Gastroesophageal sphincter (tissue), 4 donors: ENCODE data around the gene CACNA1E. TPM values are rescaled to one million over a fixed set of nuclear protein-coding genes. Genes with fewer than 3 reads are reported as not detected.

ENCODE experiments used
- ATAC-seq: fragments of 150-250 bp; one replicate; pipeline ENCODE4 v1.9.1; 2016; ENCODE audit warnings: mild to moderate bottlenecking, moderate library complexity
- H3K27ac ChIP-seq, 4 donors: fragments of 200-600 bp; sonication (generic) in 3 of 4; 1 replicate in 3 of 4; 2 replicates in 1 of 4; pipeline ENCODE4 v1.5.1; 2016 to 2019
- H3K27me3 ChIP-seq: fragments of 200-600 bp; sonication (generic); one replicate; pipeline ENCODE4 v1.5.1; 2019
- H3K36me3 ChIP-seq, 2 donors: fragments of 200-600 bp; sonication (generic); one replicate each; pipeline ENCODE4 v1.5.1; 2019; ENCODE audit warnings: control low read depth in 1 of 2
- H3K4me1 ChIP-seq, 3 donors: fragments of 200-600 bp; sonication (generic); 1 replicate in 2 of 3; 2 replicates in 1 of 3; pipeline ENCODE4 v1.5.1; 2016 to 2019; ENCODE audit warnings: control low read depth in 2 of 3
- H3K4me3 ChIP-seq, 2 donors: fragments of 200-600 bp; sonication (generic); one replicate each; pipeline ENCODE4 v1.5.1; 2019; ENCODE audit warnings: mild to moderate bottlenecking in 1 of 2, moderate library complexity in 1 of 2
- H3K9me3 ChIP-seq, 3 donors: fragments of 200-600 bp; sonication (generic); one replicate each; pipeline ENCODE4 v1.5.1; 2017 to 2019; ENCODE audit warnings: control low read depth in 2 of 3
- CTCF ChIP-seq, 4 experiments: fragments of 200-600 bp in 2 of 4; fragments of 450-650 bp in 2 of 4; sonication (generic) in 1 of 4; IDR thresholded peaks; one replicate each; pipeline ENCODE4 v1.5.1; 2017 to 2019; ENCODE audit warnings: antibody characterized with exemption in 4 of 4, mild to moderate bottlenecking in 2 of 4, moderate library complexity in 2 of 4
- EP300 ChIP-seq: sonication (generic); formaldehyde crosslinking; IDR thresholded peaks from one replicate; pipeline ENCODE4 v1.6.1; 2017; ENCODE audit warnings: antibody characterized with exemption, mild to moderate bottlenecking
- POLR2A ChIP-seq, 2 donors: fragments of 450-650 bp; IDR thresholded peaks; one replicate each; pipeline ENCODE4 v1.6.1; 2017; ENCODE audit warnings: antibody characterized with exemption in 2 of 2, mild to moderate bottlenecking in 2 of 2, moderate library complexity in 1 of 2
- POLR2AphosphoS5 ChIP-seq: sonication (generic); formaldehyde crosslinking; IDR thresholded peaks from one replicate; pipeline ENCODE4 v1.6.1; 2017; ENCODE audit warnings: antibody characterized with exemption
- WGBS, 2 donors: methylation state at CpG; one replicate each; pipeline ENCODE4 v1.1.5; 2018; ENCODE audit warnings: low coverage in 1 of 2; 5-methylcytosine and 5-hydroxymethylcytosine counted together
- total RNA-seq, 4 donors: library from RNA; depleted of rRNA; stranded (reverse); fragments of >200 nt; gene quantifications; one replicate each; pipeline ENCODE4 v1.1.0, GENCODE V29; 2016

The CACNA1E gene
- total RNA-seq, 4 donors from 2014 or later: 0.13 to 0.23 (median 0.16) TPM

- Histone ChIP-seq H3K4me1 (peaks cover 0 to 6% (median 0%) of the 10 kb centered on the region in 3 donors), H3K9me3 (no peaks in the 10 kb centered on the region), H3K36me3 (no peaks in the 10 kb centered on the region), H3K27me3 (no peaks in the 10 kb centered on the region), H3K4me3 (no peak overlapping the region), H3K27ac (no peak overlapping the region)
- WGBS, 2 donors: 40 to 73% methylated on average over 3 to 6 of the region's 6 CpGs
- peak; percentile 83 for ATAC-seq
- no peak for TF ChIP-seq POLR2A (IDR thresholded peaks at IDR 0.05)
- TF ChIP-seq POLR2AphosphoS5: peak; percentile 23
Measured at GRCh38 chr1:181503171-181503810, 20.0 kb downstream of the CACNA1E start.

- 64% methylated on average over 2 of the region's 4 CpGs; no CpG with 5 or more reads in 1 of the 2 donors for WGBS, 2 donors
- H3K36me3 ChIP-seq: no peaks in the 10 kb centered on the region
- no peak overlapping the region for H3K27ac ChIP-seq
- TF ChIP-seq EP300: no peak
- no peak for TF ChIP-seq POLR2AphosphoS5
- peak in 1 of 4 experiments; percentile 19 for TF ChIP-seq CTCF (IDR thresholded peaks at IDR 0.05)
- no peak for TF ChIP-seq POLR2A (IDR thresholded peaks at IDR 0.05)
- H3K27me3 ChIP-seq: no peaks in the 10 kb centered on the region
- H3K4me1 ChIP-seq: peaks cover 0 to 6% (median 0%) of the 10 kb centered on the region in 3 donors
- H3K4me3 ChIP-seq: no peak overlapping the region
- ATAC-seq: no peak
- no peaks in the 10 kb centered on the region for H3K9me3 ChIP-seq
Measured at GRCh38 chr1:181504399-181504842, 21.1 kb downstream of the CACNA1E start.

- WGBS, 2 donors: 83 to 100% methylated on average over 1 to 4 of the region's 5 CpGs
- H3K27me3 ChIP-seq: no peaks in the 10 kb centered on the region
- H3K9me3 ChIP-seq: no peaks in the 10 kb centered on the region
- TF ChIP-seq POLR2AphosphoS5: no peak
- TF ChIP-seq POLR2A (IDR thresholded peaks at IDR 0.05): no peak
- TF ChIP-seq CTCF (IDR thresholded peaks at IDR 0.05): no peak
- no peak for TF ChIP-seq EP300
- H3K27ac ChIP-seq: no peak overlapping the region
- H3K4me1 ChIP-seq: peaks cover 0 to 6% (median 0%) of the 10 kb centered on the region in 3 donors
- no peak for ATAC-seq
- no peaks in the 10 kb centered on the region for H3K36me3 ChIP-seq
- no peak overlapping the region for H3K4me3 ChIP-seq
Measured at GRCh38 chr1:181506563-181507353, 23.4 kb downstream of the CACNA1E start.

- no peak overlapping the region for H3K27ac ChIP-seq
- no peak overlapping the region for H3K4me3 ChIP-seq
- no peaks in the 10 kb centered on the region for H3K36me3 ChIP-seq
- no peaks in the 10 kb centered on the region for H3K27me3 ChIP-seq
- ATAC-seq: no peak
- no peaks in the 10 kb centered on the region for H3K9me3 ChIP-seq
- WGBS, 2 donors: 77 to 78% methylated on average over 3 to 5 of the region's 9 CpGs
- no peak for TF ChIP-seq CTCF (IDR thresholded peaks at IDR 0.05)
- no peak for TF ChIP-seq POLR2A (IDR thresholded peaks at IDR 0.05)
- TF ChIP-seq POLR2AphosphoS5: no peak
- no peak for TF ChIP-seq EP300
- no peaks in the 10 kb centered on the region for H3K4me1 ChIP-seq
Measured at GRCh38 chr1:181508486-181509165, 25.3 kb downstream of the CACNA1E start.

- no peak for ATAC-seq
- H3K4me1 ChIP-seq: no peaks in the 10 kb centered on the region
- no peak overlapping the region for H3K27ac ChIP-seq
- H3K9me3 ChIP-seq: no peaks in the 10 kb centered on the region
- H3K36me3 ChIP-seq: no peaks in the 10 kb centered on the region
- 73 to 92% methylated on average over 2 to 4 of the region's 4 CpGs for WGBS, 2 donors
- no peak overlapping the region for H3K4me3 ChIP-seq
- no peak for TF ChIP-seq CTCF (IDR thresholded peaks at IDR 0.05)
- TF ChIP-seq EP300: no peak
- TF ChIP-seq POLR2A (IDR thresholded peaks at IDR 0.05): no peak
- no peak for TF ChIP-seq POLR2AphosphoS5
- H3K27me3 ChIP-seq: no peaks in the 10 kb centered on the region
Measured at GRCh38 chr1:181513786-181514297, 30.5 kb downstream of the CACNA1E start.
